ENCODE measurements around the gene TMEM178A.

GRCh38 chr2:39683022-39683699, 17.4 kb downstream of the TMEM178A start:
- no peak for TF ChIP-seq CTCF (IDR thresholded peaks at IDR 0.05)
- TF ChIP-seq POLR2A (IDR thresholded peaks at IDR 0.05) = no peak
